Esophagus squamous epithelium (tissue), 4 donors: ENCODE data around the gene BRD1.

Source experiments
- POLR2A ChIP-seq, 4 donors: fragments of 450-650 bp; IDR thresholded peaks; one replicate each; pipeline ENCODE4 v1.6.1; 2017; ENCODE audit warnings: antibody characterized with exemption in 4 of 4, mild to moderate bottlenecking in 4 of 4, moderate library complexity in 3 of 4
- TF ChIP-seq, protein P1 (sequence below), 6 experiments: fragments of 450-650 bp in 4 of 6; fragments of 200-600 bp in 2 of 6; sonication (generic) in 2 of 6; IDR thresholded peaks; one replicate each; pipeline ENCODE4 v1.5.1; 2016 to 2019; ENCODE audit warnings: antibody characterized with exemption in 6 of 6, mild to moderate bottlenecking in 4 of 6, moderate library complexity in 4 of 6

DNA sequence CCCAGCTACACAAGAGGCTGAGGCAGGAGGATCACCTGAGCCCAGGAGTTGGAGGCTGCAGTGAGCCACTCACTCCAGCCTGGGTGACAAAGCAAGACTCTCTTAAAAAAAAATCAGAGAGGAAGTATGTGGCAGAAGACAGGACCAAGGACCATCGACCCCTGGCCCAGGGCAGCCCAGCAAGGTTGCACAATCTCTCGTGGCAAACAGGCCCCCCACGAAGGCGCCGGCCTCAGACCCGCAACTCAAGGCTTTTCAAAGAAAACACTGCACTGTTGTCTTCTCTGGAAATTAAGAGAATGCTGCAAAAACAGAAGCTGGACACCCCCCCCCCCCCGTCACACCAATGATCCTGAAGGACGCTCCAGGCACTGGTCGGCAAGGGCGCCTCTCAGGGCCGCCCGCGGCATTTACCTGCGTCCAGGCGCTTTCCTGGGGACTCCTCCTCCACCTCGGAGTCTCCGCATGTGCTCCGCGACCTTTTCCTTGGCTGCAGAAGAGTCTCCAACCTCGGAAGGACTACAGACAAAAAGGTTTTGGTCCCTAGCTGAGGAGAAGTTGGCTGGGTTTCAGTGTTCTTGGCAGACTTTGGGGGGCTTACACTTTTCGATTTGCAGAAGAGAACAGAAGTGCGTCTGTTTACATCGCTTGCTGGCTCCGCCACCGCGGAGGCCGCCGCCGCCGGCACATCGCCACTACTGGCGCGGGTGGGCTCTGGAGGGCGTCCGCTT is 40.5 kb downstream of the BRD1 start:
- TF ChIP-seq, protein P1, sequence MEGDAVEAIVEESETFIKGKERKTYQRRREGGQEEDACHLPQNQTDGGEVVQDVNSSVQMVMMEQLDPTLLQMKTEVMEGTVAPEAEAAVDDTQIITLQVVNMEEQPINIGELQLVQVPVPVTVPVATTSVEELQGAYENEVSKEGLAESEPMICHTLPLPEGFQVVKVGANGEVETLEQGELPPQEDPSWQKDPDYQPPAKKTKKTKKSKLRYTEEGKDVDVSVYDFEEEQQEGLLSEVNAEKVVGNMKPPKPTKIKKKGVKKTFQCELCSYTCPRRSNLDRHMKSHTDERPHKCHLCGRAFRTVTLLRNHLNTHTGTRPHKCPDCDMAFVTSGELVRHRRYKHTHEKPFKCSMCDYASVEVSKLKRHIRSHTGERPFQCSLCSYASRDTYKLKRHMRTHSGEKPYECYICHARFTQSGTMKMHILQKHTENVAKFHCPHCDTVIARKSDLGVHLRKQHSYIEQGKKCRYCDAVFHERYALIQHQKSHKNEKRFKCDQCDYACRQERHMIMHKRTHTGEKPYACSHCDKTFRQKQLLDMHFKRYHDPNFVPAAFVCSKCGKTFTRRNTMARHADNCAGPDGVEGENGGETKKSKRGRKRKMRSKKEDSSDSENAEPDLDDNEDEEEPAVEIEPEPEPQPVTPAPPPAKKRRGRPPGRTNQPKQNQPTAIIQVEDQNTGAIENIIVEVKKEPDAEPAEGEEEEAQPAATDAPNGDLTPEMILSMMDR (IDR thresholded peaks at IDR 0.05) = no peak
- no peak for TF ChIP-seq POLR2A (IDR thresholded peaks at IDR 0.05)
